MM.1S (cell line): Measurements from ENCODE around the gene DPH2.

Experiments
- DNase-seq: peaks from one replicate; pipeline ENCODE4 v3.0.0-alpha.2; 2015
- H2AFZ ChIP-seq: fragments of 300-600 bp; sonication (generic); 2 replicates; pipeline ENCODE4 v1.6.0; 2016; ENCODE audit warnings: antibody characterized with exemption, low read length
- H3F3A ChIP-seq: fragments of 300-600 bp; sonication (generic); 2 replicates; pipeline ENCODE4 v1.6.1; 2016; ENCODE audit warnings: mild to moderate bottlenecking, antibody characterized with exemption, low read length, moderate library complexity, mixed read lengths; ENCODE audit not compliant: insufficient read depth
- H3K27ac ChIP-seq: fragments of 300-600 bp; sonication (generic); 2 replicates; pipeline ENCODE4 v1.5.1; 2016; ENCODE audit warnings: mild to moderate bottlenecking, low read length
- H3K27me3 ChIP-seq: fragments of 300-600 bp; sonication (generic); replicated peaks from 2 replicates; pipeline ENCODE4 v1.6.0; 2016; ENCODE audit warnings: low read length; ENCODE audit not compliant: insufficient read depth
- H3K36me3 ChIP-seq: fragments of 300-600 bp; sonication (generic); replicated peaks from 2 replicates; pipeline ENCODE4 v1.6.1; 2016; ENCODE audit warnings: mild to moderate bottlenecking, low read length, mixed read lengths; ENCODE audit not compliant: insufficient read depth
- H3K4me1 ChIP-seq: fragments of 300-600 bp; sonication (generic); 2 replicates; pipeline ENCODE4 v1.6.1; 2016; ENCODE audit warnings: low read length, mixed read lengths
- H3K4me2 ChIP-seq: fragments of 300-600 bp; sonication (generic); 2 replicates; pipeline ENCODE4 v1.6.0; 2016; ENCODE audit warnings: low read depth, low read length
- H3K4me3 ChIP-seq: fragments of 300-600 bp; sonication (generic); 2 replicates; pipeline ENCODE4 v1.5.1; 2016; ENCODE audit warnings: low read length, mixed read lengths
- H3K79me2 ChIP-seq: fragments of 300-600 bp; sonication (generic); 2 replicates; pipeline ENCODE4 v1.6.1; 2016; ENCODE audit warnings: mixed run types, low read length, mixed read lengths
- H3K9ac ChIP-seq: fragments of 300-600 bp; sonication (generic); 2 replicates; pipeline ENCODE4 v1.6.1; 2016; ENCODE audit warnings: low read length, mixed read lengths
- H3K9me2 ChIP-seq: fragments of 300-600 bp; sonication (generic); replicated peaks from 2 replicates; pipeline ENCODE4 v1.6.1; 2016; ENCODE audit warnings: mild to moderate bottlenecking, low read length, mixed read lengths; ENCODE audit not compliant: insufficient read depth
- H3K9me3 ChIP-seq: fragments of 300-600 bp; sonication (generic); replicated peaks from 2 replicates; pipeline ENCODE4 v1.6.1; 2016; ENCODE audit warnings: mild to moderate bottlenecking, low read length, mixed read lengths; ENCODE audit not compliant: insufficient read depth
- H4K20me1 ChIP-seq: fragments of 300-600 bp; sonication (generic); 2 replicates; pipeline ENCODE4 v1.6.1; 2016; ENCODE audit warnings: mild to moderate bottlenecking, low read length, moderate library complexity, mixed read lengths; ENCODE audit not compliant: insufficient read depth
- CTCF ChIP-seq: fragments of 300-600 bp; sonication (generic); IDR thresholded peaks from 2 replicates; pipeline ENCODE4 v1.5.1; 2016; ENCODE audit warnings: antibody characterized with exemption, low read length, mixed read lengths
- EZH2 ChIP-seq: fragments of 300-600 bp; sonication (generic); optimal IDR thresholded peaks from 2 replicates; pipeline ENCODE3; 2017; ENCODE audit warnings: low read depth, mild to moderate bottlenecking, antibody characterized with exemption, low read length, mixed read lengths
- EZH2phosphoT487 ChIP-seq: fragments of 300-600 bp; sonication (generic); IDR thresholded peaks from 2 replicates; pipeline ENCODE4 v1.6.1; 2018; ENCODE audit warnings: antibody characterized with exemption, low read length

The DPH2 gene

GRCh38 chr1:43942411-43942810 is 27.4 kb upstream of the DPH2 start:
- Histone ChIP-seq H3K79me2 (peaks cover 5% of the 10 kb centered on the region), H3K27ac (no peak overlapping the region), H3K9me2 (no peaks in the 10 kb centered on the region), H3K36me3 (no peaks in the 10 kb centered on the region), H3K27me3 (no peaks in the 10 kb centered on the region), H3K9me3 (no peaks in the 10 kb centered on the region), H3F3A (no peaks in the 10 kb centered on the region), H3K4me1 (no peaks in the 10 kb centered on the region; the same call in 1 of the 2 replicates), H4K20me1 (no peaks in the 10 kb centered on the region), H3K4me3 (no peak overlapping the region), H3K9ac (no peak overlapping the region), H3K4me2 (no peak overlapping the region), H2AFZ (no peak overlapping the region)
- TF ChIP-seq EZH2, result no peak
- TF ChIP-seq CTCF, result no peak
- TF ChIP-seq EZH2phosphoT487, result no peak
- no peak for DNase-seq

- Histone ChIP-seq H3K79me2 (peaks cover 23% of the 10 kb centered on the region), H3K36me3 (no peaks in the 10 kb centered on the region), H3K9me3 (no peaks in the 10 kb centered on the region), H4K20me1 (no peaks in the 10 kb centered on the region), H3K4me2 (no peak overlapping the region), H3K9me2 (no peaks in the 10 kb centered on the region), H3K9ac (no peak overlapping the region), H3K27ac (no peak overlapping the region), H3K27me3 (no peaks in the 10 kb centered on the region), H3F3A (no peaks in the 10 kb centered on the region), H3K4me1 (peaks cover 11% of the 10 kb centered on the region), H2AFZ (no peak overlapping the region), H3K4me3 (no peak overlapping the region)
- TF ChIP-seq EZH2, result no peak
- no peak for TF ChIP-seq CTCF
- no peak for TF ChIP-seq EZH2phosphoT487
- no peak for DNase-seq
These were observed 24.9 kb upstream of the DPH2 start for GRCh38 chr1:43944860-43945259.

- Histone ChIP-seq H3K9me2 (no peaks in the 10 kb centered on the region), H4K20me1 (no peaks in the 10 kb centered on the region), H3K9ac (peak overlapping the region; percentile 99), H3K27me3 (no peaks in the 10 kb centered on the region), H3F3A (no peaks in the 10 kb centered on the region), H3K79me2 (peaks cover 23% of the 10 kb centered on the region), H3K4me1 (peaks cover 11% of the 10 kb centered on the region), H3K4me3 (peak overlapping the region; percentile 97), H3K9me3 (no peaks in the 10 kb centered on the region), H3K36me3 (no peaks in the 10 kb centered on the region), H2AFZ (peak overlapping the region; percentile 99), H3K27ac (no peak overlapping the region), H3K4me2 (peak overlapping the region; percentile 82)
- DNase-seq, result no peak
- no peak for TF ChIP-seq EZH2
- no peak for TF ChIP-seq CTCF
- TF ChIP-seq EZH2phosphoT487, result no peak
These were observed 24.1 kb upstream of the DPH2 start for GRCh38 chr1:43945674-43946235.
